ENCODE data around the gene PSMB3. TPM values are rescaled to one million over a fixed set of nuclear protein-coding genes. Genes with fewer than 3 reads are reported as not detected.
A peak's percentile ranks its signal among the peaks of the same experiment; 100 is the strongest.

Gene PSMB3
- total and polyA plus RNA-seq, 7 donors = 135 to 280 (median 198) TPM

GRCh38 chr17:38710985-38711384 lies 41.6 kb upstream of the PSMB3 start:
- peaks cover 6 to 90% (median 43%) of the 10 kb centered on the region in 4 donors for H3K36me3 ChIP-seq
- H3K27ac ChIP-seq = no peak overlapping the region
- DNase-seq = no peak
- TF ChIP-seq POLR2A (IDR thresholded peaks at IDR 0.05) = no peak
- no peaks in the 10 kb centered on the region for H3K9me3 ChIP-seq
- 78 to 85% methylated on average over 5 of the region's 5 CpGs for WGBS, 2 donors
- no peaks in the 10 kb centered on the region for H3K27me3 ChIP-seq
- peaks cover 0 to 20% (median 16%) of the 10 kb centered on the region in 4 donors for H3K4me1 ChIP-seq
- no peak overlapping the region for H3K4me3 ChIP-seq
- intact Hi-C loops (cut with DNase I) = no loop called here

GRCh38 chr17:38711792-38712571 lies 40.6 kb upstream of the PSMB3 start:
- H3K36me3 ChIP-seq = peaks cover 14 to 99% (median 52%) of the 10 kb centered on the region in 4 donors
- no peak for TF ChIP-seq CTCF (IDR thresholded peaks at IDR 0.05)
- TF ChIP-seq EP300 (IDR thresholded peaks at IDR 0.05) = no peak
- TF ChIP-seq POLR2AphosphoS5 (IDR thresholded peaks at IDR 0.05) = no peak
- TF ChIP-seq POLR2A (IDR thresholded peaks at IDR 0.05) = no peak
- WGBS, 2 donors = 77 to 86% methylated on average over 26 of the region's 26 CpGs

GRCh38 chr17:38712593-38712992 lies 39.9 kb upstream of the PSMB3 start:
- H3K36me3 ChIP-seq = peaks cover 20 to 99% (median 57%) of the 10 kb centered on the region in 4 donors
- no peak overlapping the region for H3K27ac ChIP-seq
- intact Hi-C loops (cut with DNase I) = no loop called here
- no peaks in the 10 kb centered on the region for H3K9me3 ChIP-seq
- WGBS, 2 donors = 95 to 96% methylated on average over 10 of the region's 10 CpGs
- peaks cover 0 to 7% (median 2%) of the 10 kb centered on the region in 4 donors for H3K4me1 ChIP-seq
- H3K4me3 ChIP-seq = no peak overlapping the region
- DNase-seq = no peak
- no peaks in the 10 kb centered on the region for H3K27me3 ChIP-seq
- TF ChIP-seq CTCF (IDR thresholded peaks at IDR 0.05) = no peak
- TF ChIP-seq POLR2A (IDR thresholded peaks at IDR 0.05) = no peak
- TF ChIP-seq EP300 (IDR thresholded peaks at IDR 0.05) = no peak
- TF ChIP-seq POLR2AphosphoS5 (IDR thresholded peaks at IDR 0.05) = no peak

More at GRCh38 chr17:38711792-38712571, 40.6 kb upstream of the PSMB3 start:
- DNase-seq = no peak
- Histone ChIP-seq H3K4me1 (peaks cover 0 to 14% (median 8%) of the 10 kb centered on the region in 4 donors), H3K9me3 (no peaks in the 10 kb centered on the region), H3K4me3 (no peak overlapping the region), H3K27ac (no peak overlapping the region), H3K27me3 (no peaks in the 10 kb centered on the region)
- intact Hi-C loops (cut with DNase I) = no loop called here

- Histone ChIP-seq H3K36me3 (peaks cover 29 to 99% (median 60%) of the 10 kb centered on the region in 4 donors), H3K27ac (no peak overlapping the region), H3K4me1 (no peaks in the 10 kb centered on the region), H3K9me3 (no peaks in the 10 kb centered on the region), H3K27me3 (no peaks in the 10 kb centered on the region), H3K4me3 (no peak overlapping the region)
- DNase-seq = no peak
- TF ChIP-seq POLR2A (IDR thresholded peaks at IDR 0.05) (no peak), POLR2AphosphoS5 (IDR thresholded peaks at IDR 0.05) (no peak), EP300 (IDR thresholded peaks at IDR 0.05) (no peak), CTCF (IDR thresholded peaks at IDR 0.05) (no peak)
- WGBS, 2 donors = 73 to 75% methylated on average over 11 of the region's 11 CpGs
- intact Hi-C loops (cut with DNase I) = no loop called here
Observed at GRCh38 chr17:38713456-38714075, 39.0 kb upstream of the PSMB3 start.

- WGBS, 2 donors = 83% methylated on average over 9 of the region's 9 CpGs
- intact Hi-C loops (cut with DNase I) = no loop called here
- H3K27me3 ChIP-seq = no peaks in the 10 kb centered on the region
Observed at GRCh38 chr17:38715216-38715943, 37.2 kb upstream of the PSMB3 start.

More at GRCh38 chr17:38715216-38715943, 37.2 kb upstream of the PSMB3 start:
- TF ChIP-seq EP300 (IDR thresholded peaks at IDR 0.05) (no peak), POLR2AphosphoS5 (IDR thresholded peaks at IDR 0.05) (peak in 1 of 4 donors; percentile 7)
- DNase-seq = no peak
- H3K9me3 ChIP-seq = no peaks in the 10 kb centered on the region
- peaks cover 29 to 99% (median 51%) of the 10 kb centered on the region in 4 donors for H3K36me3 ChIP-seq
- H3K4me1 ChIP-seq = no peaks in the 10 kb centered on the region
- no peak overlapping the region for H3K27ac ChIP-seq
- no peak overlapping the region for H3K4me3 ChIP-seq
